ENCODE results near the gene TMEM135. TPM values are rescaled to one million over a fixed set of nuclear protein-coding genes. Genes with fewer than 3 reads are reported as not detected.

TMEM135 gene
- total RNA-seq, 2 experiments from 2014 or later: 29.2 to 34.5 TPM

GRCh38 chr11:87031433-87032170, 6.1 kb upstream of the TMEM135 start:
- peaks cover 2% of the 10 kb centered on the region for H3K36me3 Mint-ChIP-seq
- H3K4me1 Mint-ChIP-seq: peaks cover 10% of the 10 kb centered on the region
- H3K27ac Mint-ChIP-seq: no peak overlapping the region
- H3K4me3 Mint-ChIP-seq: no peak overlapping the region
- POLR2A ChIA-PET: interaction anchor here (0.9 kb wide), 1 partner anchor 50 kb away, joined by 3 read pairs; no protein-coding TSS in a partner anchor
- ATAC-seq (ENCODE audit: low read depth) (no peak), DNase-seq (no peak)
- peaks cover 11% of the 10 kb centered on the region for H3K27me3 Mint-ChIP-seq
- no peaks in the 10 kb centered on the region for H3K9me3 Mint-ChIP-seq

GRCh38 chr11:87033561-87033960, 4.2 kb upstream of the TMEM135 start:
- H3K4me3 Mint-ChIP-seq: no peak overlapping the region
- peaks cover 18% of the 10 kb centered on the region for H3K4me1 Mint-ChIP-seq
- no peaks in the 10 kb centered on the region for H3K9me3 Mint-ChIP-seq
- POLR2A ChIA-PET: no interaction called here
- peaks cover 9% of the 10 kb centered on the region for H3K27me3 Mint-ChIP-seq
- DNase-seq (no peak), ATAC-seq (ENCODE audit: low read depth) (no peak)
- H3K36me3 Mint-ChIP-seq: peaks cover 2% of the 10 kb centered on the region
- no peak overlapping the region for H3K27ac Mint-ChIP-seq

GRCh38 chr11:87035976-87036583, 1.7 kb upstream of the TMEM135 start:
- DNase-seq (no peak), ATAC-seq (ENCODE audit: low read depth) (no peak)
- peaks cover 29% of the 10 kb centered on the region for H3K4me1 Mint-ChIP-seq
- peak overlapping the region; percentile 98 for H3K4me3 Mint-ChIP-seq
- H3K36me3 Mint-ChIP-seq: peaks cover 9% of the 10 kb centered on the region
- H3K9me3 Mint-ChIP-seq: no peaks in the 10 kb centered on the region
- H3K27ac Mint-ChIP-seq: no peak overlapping the region
- H3K27me3 Mint-ChIP-seq: peaks cover 9% of the 10 kb centered on the region
- POLR2A ChIA-PET: interaction anchor here (0.6 to 1.1 kb wide), 2 partner anchors 8 to 44 kb away, joined by 3 read pairs; no protein-coding TSS in a partner anchor

- Mint-ChIP-seq H3K9me3 (no peaks in the 10 kb centered on the region), H3K36me3 (peaks cover 17% of the 10 kb centered on the region), H3K27me3 (peaks cover 9% of the 10 kb centered on the region), H3K27ac (peak overlapping the region; percentile 94), H3K4me3 (peak overlapping the region; percentile 98), H3K4me1 (peaks cover 30% of the 10 kb centered on the region)
- DNase-seq (no peak), ATAC-seq (ENCODE audit: low read depth) (peak; percentile 1)
- POLR2A ChIA-PET: interaction anchor here (1.0 to 2.1 kb wide), 5 partner anchors 10 to 61 kb away, joined by 3 to 27 read pairs (median 4); no protein-coding TSS in a partner anchor
Measured at GRCh38 chr11:87036756-87037449, 831 bp upstream of the TMEM135 start.

- no peaks in the 10 kb centered on the region for H3K9me3 Mint-ChIP-seq
- POLR2A ChIA-PET: interaction anchor here (1.0 to 2.1 kb wide), 4 partner anchors 8 to 60 kb away, joined by 3 to 27 read pairs (median 4); no protein-coding TSS in a partner anchor
- ATAC-seq (ENCODE audit: low read depth) (no peak), DNase-seq (no peak)
- peak overlapping the region; percentile 94 for H3K27ac Mint-ChIP-seq
- peak overlapping the region; percentile 98 for H3K4me3 Mint-ChIP-seq
- H3K27me3 Mint-ChIP-seq: peaks cover 8% of the 10 kb centered on the region
- H3K4me1 Mint-ChIP-seq: peaks cover 33% of the 10 kb centered on the region
- peaks cover 27% of the 10 kb centered on the region for H3K36me3 Mint-ChIP-seq
Measured at GRCh38 chr11:87038235-87038977, 672 bp downstream of the TMEM135 start.

- ATAC-seq (ENCODE audit: low read depth) (no peak), DNase-seq (no peak)
- Mint-ChIP-seq H3K36me3 (peaks cover 33% of the 10 kb centered on the region), H3K9me3 (no peaks in the 10 kb centered on the region), H3K4me1 (peaks cover 33% of the 10 kb centered on the region), H3K27ac (no peak overlapping the region), H3K27me3 (peaks cover 4% of the 10 kb centered on the region), H3K4me3 (peak overlapping the region; percentile 98)
- POLR2A ChIA-PET: no interaction called here
Measured at GRCh38 chr11:87039371-87039770, 1.6 kb downstream of the TMEM135 start.

- DNase-seq (no peak), ATAC-seq (ENCODE audit: low read depth) (no peak)
- H3K36me3 Mint-ChIP-seq: peaks cover 48% of the 10 kb centered on the region
- POLR2A ChIA-PET: no interaction called here
- H3K9me3 Mint-ChIP-seq: peaks cover 3% of the 10 kb centered on the region
- no peak overlapping the region for H3K4me3 Mint-ChIP-seq
- no peak overlapping the region for H3K27ac Mint-ChIP-seq
- H3K27me3 Mint-ChIP-seq: no peaks in the 10 kb centered on the region
- H3K4me1 Mint-ChIP-seq: peaks cover 21% of the 10 kb centered on the region
Measured at GRCh38 chr11:87043894-87044293, 6.2 kb downstream of the TMEM135 start.

GRCh38 chr11:87046824-87047223, 9.1 kb downstream of the TMEM135 start:
- no peak for DNase-seq
- Mint-ChIP-seq H3K4me1 (peaks cover 3% of the 10 kb centered on the region), H3K36me3 (peaks cover 33% of the 10 kb centered on the region), H3K4me3 (no peak overlapping the region), H3K9me3 (peaks cover 3% of the 10 kb centered on the region), H3K27me3 (no peaks in the 10 kb centered on the region), H3K27ac (no peak overlapping the region)
- POLR2A ChIA-PET: interaction anchor here (0.8 kb wide), 1 partner anchor 9 kb away, joined by 4 read pairs; the partner anchor contains the start of gene TMEM135
- no peak for ATAC-seq (ENCODE audit: low read depth)

- H3K9me3 Mint-ChIP-seq: no peaks in the 10 kb centered on the region
- no peak for ATAC-seq (ENCODE audit: low read depth)
- H3K27me3 Mint-ChIP-seq: no peaks in the 10 kb centered on the region
- no peak for DNase-seq
- H3K4me3 Mint-ChIP-seq: no peak overlapping the region
- H3K27ac Mint-ChIP-seq: no peak overlapping the region
- POLR2A ChIA-PET: no interaction called here
- H3K4me1 Mint-ChIP-seq: no peaks in the 10 kb centered on the region
- peaks cover 7% of the 10 kb centered on the region for H3K36me3 Mint-ChIP-seq
Measured at GRCh38 chr11:87056091-87056490, 18.4 kb downstream of the TMEM135 start.

GRCh38 chr11:87057749-87058148, 20.0 kb downstream of the TMEM135 start:
- no peak for DNase-seq
- Mint-ChIP-seq H3K36me3 (peaks cover 11% of the 10 kb centered on the region), H3K4me3 (no peak overlapping the region), H3K4me1 (no peaks in the 10 kb centered on the region), H3K9me3 (no peaks in the 10 kb centered on the region), H3K27ac (no peak overlapping the region), H3K27me3 (no peaks in the 10 kb centered on the region)
- ATAC-seq (ENCODE audit: low read depth): no peak
- POLR2A ChIA-PET: no interaction called here

- Mint-ChIP-seq H3K27ac (no peak overlapping the region), H3K36me3 (peaks cover 11% of the 10 kb centered on the region), H3K4me1 (peaks cover 2% of the 10 kb centered on the region), H3K27me3 (no peaks in the 10 kb centered on the region), H3K9me3 (no peaks in the 10 kb centered on the region), H3K4me3 (no peak overlapping the region)
- ATAC-seq (ENCODE audit: low read depth): no peak
- POLR2A ChIA-PET: no interaction called here
- no peak for DNase-seq
Measured at GRCh38 chr11:87059596-87060390, 22.1 kb downstream of the TMEM135 start.

GRCh38 chr11:87061766-87062165, 24.0 kb downstream of the TMEM135 start:
- H3K4me3 Mint-ChIP-seq: no peak overlapping the region
- no peaks in the 10 kb centered on the region for H3K9me3 Mint-ChIP-seq
- ATAC-seq (ENCODE audit: low read depth) (no peak), DNase-seq (no peak)
- H3K36me3 Mint-ChIP-seq: peaks cover 11% of the 10 kb centered on the region
- H3K27ac Mint-ChIP-seq: no peak overlapping the region
- H3K27me3 Mint-ChIP-seq: no peaks in the 10 kb centered on the region
- H3K4me1 Mint-ChIP-seq: peaks cover 2% of the 10 kb centered on the region
- POLR2A ChIA-PET: no interaction called here
